ENCODE data around the gene MEF2D.
A peak's percentile ranks its signal among the peaks of the same experiment; 100 is the strongest.

The MEF2D gene

GRCh38 chr1:156439777-156440183 lies 60.8 kb downstream of the MEF2D start:
- DNase-seq = no peak

- DNase-seq = no peak
These were observed 61.4 kb downstream of the MEF2D start for GRCh38 chr1:156439036-156439776.

GRCh38 chr1:156438278-156438987 lies 62.1 kb downstream of the MEF2D start:
- DNase-seq = no peak

GRCh38 chr1:156437037-156437867 lies 63.3 kb downstream of the MEF2D start:
- DNase-seq = no peak

- DNase-seq = no peak
These were observed 64.2 kb downstream of the MEF2D start for GRCh38 chr1:156436141-156437036.

GRCh38 chr1:156435545-156436140 lies 64.9 kb downstream of the MEF2D start:
- peak; percentile 25 for DNase-seq

- DNase-seq = no peak
These were observed 65.5 kb downstream of the MEF2D start for GRCh38 chr1:156434989-156435544.

- DNase-seq = no peak
These were observed 67.0 kb downstream of the MEF2D start for GRCh38 chr1:156433602-156434001.

GRCh38 chr1:156433032-156433431 lies 67.5 kb downstream of the MEF2D start:
- DNase-seq = no peak

- no peak for DNase-seq
These were observed 67.9 kb downstream of the MEF2D start for GRCh38 chr1:156432669-156433018.

GRCh38 chr1:156431769-156432668 lies 68.6 kb downstream of the MEF2D start:
- no peak for DNase-seq

GRCh38 chr1:156431366-156431765 lies 69.2 kb downstream of the MEF2D start:
- DNase-seq = no peak

GRCh38 chr1:156430866-156431265 lies 69.7 kb downstream of the MEF2D start:
- DNase-seq = no peak

- no peak for DNase-seq
These were observed 70.3 kb downstream of the MEF2D start for GRCh38 chr1:156430303-156430702.

GRCh38 chr1:156429313-156430060 lies 71.1 kb downstream of the MEF2D start:
- no peak for DNase-seq

GRCh38 chr1:156428746-156429288 lies 71.8 kb downstream of the MEF2D start:
- DNase-seq = no peak

- no peak for DNase-seq
These were observed 72.6 kb downstream of the MEF2D start for GRCh38 chr1:156427957-156428356.

GRCh38 chr1:156425943-156426342 lies 74.6 kb downstream of the MEF2D start:
- no peak for DNase-seq

GRCh38 chr1:156424806-156425432 lies 75.7 kb downstream of the MEF2D start:
- DNase-seq = no peak

All from MV-4-11 (cell line).